ENCODE measurements around the gene KRTAP5-3. TPM values are rescaled to one million over a fixed set of nuclear protein-coding genes. Genes with fewer than 3 reads are reported as not detected.

KRTAP5-3 gene
- total and polyA plus RNA-seq, 2 donors (not counting 1 experiment from before 2014, with no cell fraction given) = not detected

DNA sequence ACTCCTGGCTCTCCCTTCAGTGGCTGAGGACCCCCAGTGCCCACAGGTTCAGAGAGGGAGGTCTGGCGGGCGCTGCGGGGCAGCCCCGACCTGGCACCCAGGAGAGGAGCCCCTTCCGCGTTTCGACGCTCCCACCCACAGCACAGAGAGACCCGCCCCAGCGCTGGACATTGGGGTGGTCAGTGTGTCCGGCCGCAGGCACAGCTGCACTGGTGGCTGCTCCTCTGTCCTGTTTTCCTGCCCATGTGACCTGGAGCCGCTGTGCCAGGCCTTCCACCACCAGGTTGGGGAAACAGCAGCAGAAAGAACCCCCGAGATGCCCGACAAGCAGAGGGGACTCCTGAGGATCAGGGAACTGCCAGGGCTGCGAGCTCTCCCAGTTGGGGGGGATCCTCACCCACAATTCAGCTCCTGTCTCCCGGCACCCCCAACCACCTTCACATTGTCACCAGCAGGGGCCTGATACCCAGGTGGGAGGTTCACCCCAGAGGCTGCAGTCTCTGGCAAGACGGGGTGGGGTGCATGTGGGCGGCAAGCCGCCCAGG lies 35.0 kb upstream of the KRTAP5-3 start:
- intact Hi-C loops (cut with micrococcal nuclease) = no loop called here
- peaks cover 22% of the 10 kb centered on the region for H3K27me3 Mint-ChIP-seq
- no peak overlapping the region for H3K27ac Mint-ChIP-seq
- no peak overlapping the region for H3K4me3 Mint-ChIP-seq
- CTCF ChIA-PET = interaction anchor here (2.0 kb wide), 1 partner anchor 9 kb away, joined by 10 read pairs; no protein-coding TSS in a partner anchor
- Histone ChIP-seq H4K20me1 (ENCODE audit: control insufficient read depth, insufficient read depth, low read length, poor library complexity, severe bottlenecking) (no peaks in the 10 kb centered on the region), H3K27ac (ENCODE audit: low read length in 2 of 2) (no peak overlapping the region), H3K4me3 (ENCODE audit: control extremely low read depth in 1 of 5, extremely low read depth in 1 of 5, insufficient read depth in 1 of 5, low read depth in 2 of 5, low read length in 4 of 5) (no peak overlapping the region), H2AFZ (ENCODE audit: insufficient read depth, low read depth, low read length, poor library complexity, severe bottlenecking) (no peak overlapping the region), H3K27me3 (replicated peaks in 1 of 4; ENCODE audit: control extremely low read depth in 1 of 4, control insufficient read depth in 3 of 4, insufficient read depth in 4 of 4, low read length in 3 of 4) (peaks cover 0 to 21% (median 2%) of the 10 kb centered on the region in 4 experiments), H3K9ac (ENCODE audit: low read length) (no peak overlapping the region), H3K4me1 (ENCODE audit: control insufficient read depth in 2 of 2, insufficient read depth in 2 of 2, low read length in 2 of 2) (no peaks in the 10 kb centered on the region), H3K79me2 (ENCODE audit: control insufficient read depth, insufficient read depth, low read length) (no peaks in the 10 kb centered on the region), H3K36me3 (replicated peaks in 1 of 2; ENCODE audit: control extremely low read depth in 1 of 2, control insufficient read depth in 1 of 2, extremely low read depth in 1 of 2, insufficient read depth in 2 of 2, low read length in 1 of 2) (no peaks in the 10 kb centered on the region), H3K4me2 (replicated peaks; ENCODE audit: low read depth, low read length, poor library complexity, severe bottlenecking) (no peak overlapping the region), H3K9me3 (ENCODE audit: control extremely low read depth in 1 of 3, control insufficient read depth in 2 of 3, insufficient read depth in 1 of 3, low read length in 2 of 3) (no peaks in the 10 kb centered on the region)
- no peaks in the 10 kb centered on the region for H3K9me3 Mint-ChIP-seq (ENCODE audit: insufficient read depth)
- no peak for DNase-seq
- POLR2A ChIA-PET = no interaction called here
- no peak for ATAC-seq (ENCODE audit: low read depth)
- TF ChIP-seq, protein P1, sequence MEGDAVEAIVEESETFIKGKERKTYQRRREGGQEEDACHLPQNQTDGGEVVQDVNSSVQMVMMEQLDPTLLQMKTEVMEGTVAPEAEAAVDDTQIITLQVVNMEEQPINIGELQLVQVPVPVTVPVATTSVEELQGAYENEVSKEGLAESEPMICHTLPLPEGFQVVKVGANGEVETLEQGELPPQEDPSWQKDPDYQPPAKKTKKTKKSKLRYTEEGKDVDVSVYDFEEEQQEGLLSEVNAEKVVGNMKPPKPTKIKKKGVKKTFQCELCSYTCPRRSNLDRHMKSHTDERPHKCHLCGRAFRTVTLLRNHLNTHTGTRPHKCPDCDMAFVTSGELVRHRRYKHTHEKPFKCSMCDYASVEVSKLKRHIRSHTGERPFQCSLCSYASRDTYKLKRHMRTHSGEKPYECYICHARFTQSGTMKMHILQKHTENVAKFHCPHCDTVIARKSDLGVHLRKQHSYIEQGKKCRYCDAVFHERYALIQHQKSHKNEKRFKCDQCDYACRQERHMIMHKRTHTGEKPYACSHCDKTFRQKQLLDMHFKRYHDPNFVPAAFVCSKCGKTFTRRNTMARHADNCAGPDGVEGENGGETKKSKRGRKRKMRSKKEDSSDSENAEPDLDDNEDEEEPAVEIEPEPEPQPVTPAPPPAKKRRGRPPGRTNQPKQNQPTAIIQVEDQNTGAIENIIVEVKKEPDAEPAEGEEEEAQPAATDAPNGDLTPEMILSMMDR (IDR thresholded peaks at IDR 0.05) = no peak
- no peak for TF ChIP-seq EZH2 (IDR thresholded peaks at IDR 0.05; ENCODE audit: borderline replicate concordance, insufficient read depth, low read depth, low read length, poor library complexity, severe bottlenecking)
- H3K4me1 Mint-ChIP-seq = no peaks in the 10 kb centered on the region
- 94% methylated on average over 17 of the region's 20 CpGs for WGBS (ENCODE audit: insufficient coverage)

DNA sequence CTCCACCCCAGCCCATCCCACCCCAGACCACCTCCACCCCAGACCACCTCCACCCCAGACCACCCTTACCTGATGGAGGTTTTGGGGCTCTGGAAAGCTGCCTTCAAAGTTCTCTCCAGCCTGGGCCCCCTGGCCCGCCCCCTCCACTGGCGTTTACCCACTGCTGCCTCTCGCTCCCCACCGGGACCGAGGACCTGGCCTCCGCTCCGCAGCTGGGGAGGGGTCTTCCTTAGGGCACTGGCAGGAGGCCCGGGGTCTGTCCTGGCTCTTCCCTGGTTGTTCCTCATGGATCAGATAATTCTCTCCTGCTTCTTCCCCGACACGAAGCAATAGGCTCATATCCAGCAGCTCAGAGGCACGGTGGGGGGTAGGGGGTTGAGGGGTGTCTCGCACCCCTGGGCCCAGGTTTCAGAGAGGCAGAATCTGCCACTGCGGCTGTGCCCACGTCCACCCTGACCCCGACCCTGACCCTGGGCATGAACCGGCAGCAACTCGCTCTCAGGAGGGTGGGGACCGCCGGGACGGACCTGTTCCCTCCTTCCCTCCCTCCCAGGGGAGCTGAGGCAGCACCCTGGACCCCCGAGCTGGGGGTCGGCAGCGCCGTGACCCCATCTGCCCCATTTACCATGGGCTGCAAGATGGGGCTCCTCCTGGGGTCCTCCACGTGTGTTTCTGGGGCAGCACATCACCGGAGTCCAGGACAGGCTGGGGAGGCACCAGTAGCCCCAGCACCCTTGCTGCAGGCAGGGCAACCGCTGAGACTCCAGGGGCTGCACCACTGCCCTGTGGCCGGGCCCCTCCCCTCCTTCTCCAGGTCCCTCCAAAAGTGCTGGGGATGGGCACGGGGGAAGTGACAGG lies 34.3 kb upstream of the KRTAP5-3 start:
- Histone ChIP-seq H3K9ac (ENCODE audit: low read length) (no peak overlapping the region), H2AFZ (ENCODE audit: insufficient read depth, low read depth, low read length, poor library complexity, severe bottlenecking) (no peak overlapping the region), H3K79me2 (ENCODE audit: control insufficient read depth, insufficient read depth, low read length) (no peaks in the 10 kb centered on the region), H3K27me3 (replicated peaks in 1 of 4; ENCODE audit: control extremely low read depth in 1 of 4, control insufficient read depth in 3 of 4, insufficient read depth in 4 of 4, low read length in 3 of 4) (peaks cover 0 to 21% (median 2%) of the 10 kb centered on the region in 4 experiments), H3K27ac (ENCODE audit: low read length in 2 of 2) (no peak overlapping the region), H3K4me1 (ENCODE audit: control insufficient read depth in 2 of 2, insufficient read depth in 2 of 2, low read length in 2 of 2) (no peaks in the 10 kb centered on the region), H3K4me2 (replicated peaks; ENCODE audit: low read depth, low read length, poor library complexity, severe bottlenecking) (no peak overlapping the region), H3K9me3 (ENCODE audit: control extremely low read depth in 1 of 3, control insufficient read depth in 2 of 3, insufficient read depth in 1 of 3, low read length in 2 of 3) (no peaks in the 10 kb centered on the region), H3K4me3 (ENCODE audit: control extremely low read depth in 1 of 5, extremely low read depth in 1 of 5, insufficient read depth in 1 of 5, low read depth in 2 of 5, low read length in 4 of 5) (no peak overlapping the region), H3K36me3 (replicated peaks in 1 of 2; ENCODE audit: control extremely low read depth in 1 of 2, control insufficient read depth in 1 of 2, extremely low read depth in 1 of 2, insufficient read depth in 2 of 2, low read length in 1 of 2) (no peaks in the 10 kb centered on the region), H4K20me1 (ENCODE audit: control insufficient read depth, insufficient read depth, low read length, poor library complexity, severe bottlenecking) (no peaks in the 10 kb centered on the region)
- Mint-ChIP-seq H3K9me3 (ENCODE audit: insufficient read depth) (no peaks in the 10 kb centered on the region), H3K4me1 (no peaks in the 10 kb centered on the region), H3K4me3 (no peak overlapping the region), H3K27me3 (peaks cover 22% of the 10 kb centered on the region), H3K27ac (no peak overlapping the region)
- CTCF ChIA-PET = interaction anchor here (2.0 kb wide), 1 partner anchor 10 kb away, joined by 10 read pairs; no protein-coding TSS in a partner anchor
- TF ChIP-seq, protein P1 (IDR thresholded peaks at IDR 0.05) = no peak
- no peak for TF ChIP-seq EZH2 (IDR thresholded peaks at IDR 0.05; ENCODE audit: borderline replicate concordance, insufficient read depth, low read depth, low read length, poor library complexity, severe bottlenecking)
- intact Hi-C loops (cut with micrococcal nuclease) = no loop called here
- 84% methylated on average over 25 of the region's 29 CpGs for WGBS (ENCODE audit: insufficient coverage)
- no peak for ATAC-seq (ENCODE audit: low read depth)
- no peak for DNase-seq
- POLR2A ChIA-PET = no interaction called here
